ENCODE data around the gene EVI5L. TPM values are rescaled to one million over a fixed set of nuclear protein-coding genes. Genes with fewer than 3 reads are reported as not detected.

Gene EVI5L
- total and polyA plus RNA-seq, 4 experiments from 2014 or later = 1.1 to 14.1 (median 7.4) TPM

DNA sequence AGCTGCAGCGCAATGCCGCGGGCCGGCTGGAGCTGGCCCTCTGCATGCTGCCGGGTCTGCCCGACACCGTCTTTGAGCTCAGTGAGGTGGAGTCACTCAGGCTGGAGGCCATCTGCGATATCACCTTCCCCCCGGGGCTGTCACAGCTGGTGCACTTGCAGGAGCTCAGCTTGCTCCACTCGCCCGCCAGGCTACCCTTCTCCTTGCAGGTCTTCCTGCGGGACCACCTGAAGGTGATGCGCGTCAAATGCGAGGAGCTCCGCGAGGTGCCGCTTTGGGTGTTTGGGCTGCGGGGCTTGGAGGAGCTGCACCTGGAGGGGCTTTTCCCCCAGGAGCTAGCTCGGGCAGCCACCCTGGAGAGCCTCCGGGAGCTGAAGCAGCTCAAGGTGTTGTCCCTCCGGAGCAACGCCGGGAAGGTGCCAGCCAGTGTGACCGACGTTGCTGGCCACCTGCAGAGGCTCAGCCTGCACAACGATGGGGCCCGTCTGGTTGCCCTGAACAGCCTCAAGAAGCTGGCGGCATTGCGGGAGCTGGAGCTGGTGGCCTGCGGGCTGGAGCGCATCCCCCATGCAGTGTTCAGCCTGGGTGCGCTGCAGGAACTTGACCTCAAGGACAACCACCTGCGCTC lies 69.8 kb downstream of the EVI5L start:
- Mint-ChIP-seq H3K27ac (no peak overlapping the region), H3K9me3 (peaks cover 0 to 5% (median 1%) of the 10 kb centered on the region in 8 donors), H3K27me3 (peaks cover 5 to 6% of the 10 kb centered on the region in 2 donors), H3K4me1 (peaks cover 9 to 21% (median 15%) of the 10 kb centered on the region in 4 donors), H3K36me3 (peaks cover 0 to 11% of the 10 kb centered on the region in 2 donors), H3K4me3 (no peak overlapping the region)
- POLR2A ChIA-PET (ENCODE audit: partially characterized antibody) = interaction anchor here (0.5 to 1.8 kb wide), 3 partner anchors 13 to 44 kb away, joined by 3 to 5 read pairs (median 4); partner anchors contain the start of gene TIMM44
- H3K9me3 ChIP-seq (ENCODE audit: control insufficient read depth in 1 of 2, low read length in 2 of 2) = no peaks in the 10 kb centered on the region
- H3K27me3 ChIP-seq (ENCODE audit: insufficient read depth, low read length) = no peaks in the 10 kb centered on the region
- H3K4me1 ChIP-seq (ENCODE audit: insufficient read depth, low read length) = peaks cover 15% of the 10 kb centered on the region
- no peaks in the 10 kb centered on the region for H3K36me3 ChIP-seq (ENCODE audit: insufficient read depth, low read length)
- no peak for DNase-seq
- intact Hi-C loops (cut with micrococcal nuclease) = no loop called here
- H3K4me3 ChIP-seq (ENCODE audit: low read length in 2 of 2) = no peak overlapping the region
- H3K27ac ChIP-seq (ENCODE audit: low read depth, low read length) = no peak overlapping the region
- CTCF ChIA-PET (ENCODE audit: partially characterized antibody) = interaction anchor here (1.7 to 2.6 kb wide), 2 partner anchors 30 to 44 kb away, joined by 4 to 10 read pairs; partner anchors contain the start of gene TIMM44

DNA sequence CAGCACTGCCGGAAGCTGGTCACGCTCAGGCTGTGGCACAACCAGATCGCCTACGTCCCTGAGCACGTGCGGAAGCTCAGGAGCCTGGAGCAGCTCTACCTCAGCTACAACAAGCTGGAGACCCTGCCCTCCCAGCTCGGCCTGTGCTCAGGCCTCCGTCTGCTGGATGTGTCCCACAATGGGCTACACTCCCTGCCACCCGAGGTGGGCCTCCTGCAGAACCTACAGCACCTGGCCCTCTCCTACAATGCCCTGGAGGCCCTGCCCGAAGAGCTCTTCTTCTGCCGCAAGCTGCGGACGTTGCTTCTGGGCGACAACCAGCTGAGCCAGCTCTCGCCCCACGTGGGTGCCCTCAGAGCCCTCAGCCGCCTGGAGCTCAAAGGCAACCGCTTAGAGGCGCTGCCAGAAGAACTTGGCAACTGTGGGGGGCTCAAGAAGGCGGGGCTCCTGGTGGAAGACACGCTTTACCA lies 70.4 kb downstream of the EVI5L start:
- Mint-ChIP-seq H3K9me3 (peaks cover 0 to 5% (median 1%) of the 10 kb centered on the region in 8 donors), H3K27me3 (peaks cover 2 to 5% of the 10 kb centered on the region in 2 donors), H3K4me3 (no peak overlapping the region), H3K4me1 (peaks cover 12 to 27% (median 19%) of the 10 kb centered on the region in 4 donors), H3K27ac (no peak overlapping the region), H3K36me3 (peaks cover 0 to 14% of the 10 kb centered on the region in 2 donors)
- H3K9me3 ChIP-seq (ENCODE audit: control insufficient read depth in 1 of 2, low read length in 2 of 2) = no peaks in the 10 kb centered on the region
- H3K4me1 ChIP-seq (ENCODE audit: insufficient read depth, low read length) = peaks cover 21% of the 10 kb centered on the region
- H3K4me3 ChIP-seq (ENCODE audit: low read length in 2 of 2) = no peak overlapping the region
- ChIA-PET POLR2A (ENCODE audit: partially characterized antibody) (interaction anchor here (0.5 to 1.8 kb wide), 4 partner anchors 13 to 43 kb away, joined by 3 to 5 read pairs (median 4); partner anchors contain the start of gene TIMM44), CTCF (ENCODE audit: partially characterized antibody) (interaction anchor here (1.7 to 4.0 kb wide), 3 partner anchors 31 to 43 kb away, joined by 4 to 33 read pairs (median 10); partner anchors contain the start of gene TIMM44)
- no peaks in the 10 kb centered on the region for H3K36me3 ChIP-seq (ENCODE audit: insufficient read depth, low read length)
- no peak overlapping the region for H3K27ac ChIP-seq (ENCODE audit: low read depth, low read length)
- H3K27me3 ChIP-seq (ENCODE audit: insufficient read depth, low read length) = no peaks in the 10 kb centered on the region
- intact Hi-C loops (cut with micrococcal nuclease) = no loop called here
- no peak for DNase-seq

DNA sequence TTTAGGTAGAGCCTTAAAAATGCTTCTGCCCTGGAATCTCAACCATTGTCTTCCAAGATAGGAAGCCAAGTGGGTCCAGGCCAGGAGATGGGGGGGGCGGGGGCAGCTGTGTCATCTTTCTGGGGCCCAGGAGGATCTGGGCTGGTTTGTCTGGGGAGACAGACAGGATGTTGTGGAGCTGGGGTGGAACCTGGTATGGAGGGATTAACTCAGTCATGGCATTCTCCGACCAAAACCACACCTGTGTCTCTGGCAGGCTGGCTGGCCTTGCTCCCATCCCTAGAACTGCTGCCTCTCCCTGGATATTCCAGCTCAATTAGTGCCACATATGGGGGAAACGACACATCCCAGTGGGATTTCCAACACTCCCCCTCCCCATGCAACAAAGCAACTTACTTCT lies 70.9 kb downstream of the EVI5L start:
- ChIA-PET POLR2A (ENCODE audit: partially characterized antibody) (interaction anchor here (1.1 to 1.8 kb wide), 2 partner anchors 32 to 43 kb away, joined by 3 to 5 read pairs; partner anchors contain the start of gene TIMM44), CTCF (ENCODE audit: partially characterized antibody) (interaction anchor here (2.6 to 4.0 kb wide), 2 partner anchors 32 to 43 kb away, joined by 10 to 33 read pairs; partner anchors contain the start of gene TIMM44)
- Mint-ChIP-seq H3K4me1 (peaks cover 15 to 32% (median 22%) of the 10 kb centered on the region in 4 donors), H3K9me3 (peaks cover 0 to 5% (median 1%) of the 10 kb centered on the region in 8 donors), H3K27me3 (peaks cover 2 to 5% of the 10 kb centered on the region in 2 donors), H3K27ac (no peak overlapping the region), H3K36me3 (peaks cover 0 to 17% of the 10 kb centered on the region in 2 donors), H3K4me3 (no peak overlapping the region)
- no peak for DNase-seq
- Histone ChIP-seq H3K27ac (ENCODE audit: low read depth, low read length) (no peak overlapping the region), H3K4me1 (ENCODE audit: insufficient read depth, low read length) (peaks cover 24% of the 10 kb centered on the region), H3K9me3 (ENCODE audit: control insufficient read depth in 1 of 2, low read length in 2 of 2) (no peaks in the 10 kb centered on the region), H3K4me3 (ENCODE audit: low read length in 2 of 2) (no peak overlapping the region), H3K36me3 (ENCODE audit: insufficient read depth, low read length) (peaks cover under 1% of the 10 kb centered on the region), H3K27me3 (ENCODE audit: insufficient read depth, low read length) (no peaks in the 10 kb centered on the region)
- intact Hi-C loops (cut with micrococcal nuclease) = no loop called here

DNA sequence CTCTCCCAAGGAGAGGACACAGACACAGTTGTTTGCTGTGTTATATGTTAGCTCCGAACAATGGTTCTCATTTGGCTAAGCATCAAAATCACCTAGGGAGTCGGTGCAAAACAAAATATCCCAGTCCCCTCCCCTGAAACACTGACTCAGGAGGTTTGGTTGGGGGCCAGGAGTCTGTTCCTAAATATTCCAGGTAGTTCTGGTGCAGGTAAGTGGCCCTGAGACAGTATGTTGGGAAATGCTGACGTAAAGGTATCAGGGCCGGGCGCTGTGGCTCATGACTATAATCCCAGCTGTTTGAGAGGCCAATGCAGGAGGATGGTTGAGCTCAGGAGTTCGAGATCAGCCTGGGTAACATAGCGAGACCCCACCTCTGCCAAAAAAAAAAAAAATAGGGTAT lies 71.3 kb downstream of the EVI5L start:
- no peak overlapping the region for H3K4me3 ChIP-seq (ENCODE audit: low read length in 2 of 2)
- CTCF ChIA-PET (ENCODE audit: partially characterized antibody) = interaction anchor here (2.6 to 4.0 kb wide), 2 partner anchors 32 to 43 kb away, joined by 10 to 33 read pairs; partner anchors contain the start of gene TIMM44
- H3K4me3 Mint-ChIP-seq = no peak overlapping the region
- peaks cover 15 to 36% (median 24%) of the 10 kb centered on the region in 4 donors for H3K4me1 Mint-ChIP-seq
- H3K27me3 ChIP-seq (ENCODE audit: insufficient read depth, low read length) = no peaks in the 10 kb centered on the region
- peaks cover 5% of the 10 kb centered on the region for H3K36me3 ChIP-seq (ENCODE audit: insufficient read depth, low read length)
- POLR2A ChIA-PET (ENCODE audit: partially characterized antibody) = interaction anchor here (1.1 kb wide), 1 partner anchor 32 kb away, joined by 3 read pairs; no protein-coding TSS in a partner anchor
- H3K4me1 ChIP-seq (ENCODE audit: insufficient read depth, low read length) = peaks cover 27% of the 10 kb centered on the region
- DNase-seq = no peak
- H3K27me3 Mint-ChIP-seq = peaks cover 2 to 5% of the 10 kb centered on the region in 2 donors
- H3K9me3 Mint-ChIP-seq = peaks cover 0 to 5% (median 1%) of the 10 kb centered on the region in 8 donors
- no peak overlapping the region for H3K27ac ChIP-seq (ENCODE audit: low read depth, low read length)
- intact Hi-C loops (cut with micrococcal nuclease) = no loop called here
- no peaks in the 10 kb centered on the region for H3K9me3 ChIP-seq (ENCODE audit: control insufficient read depth in 1 of 2, low read length in 2 of 2)
- peaks cover 0 to 18% of the 10 kb centered on the region in 2 donors for H3K36me3 Mint-ChIP-seq
- no peak overlapping the region for H3K27ac Mint-ChIP-seq

DNA sequence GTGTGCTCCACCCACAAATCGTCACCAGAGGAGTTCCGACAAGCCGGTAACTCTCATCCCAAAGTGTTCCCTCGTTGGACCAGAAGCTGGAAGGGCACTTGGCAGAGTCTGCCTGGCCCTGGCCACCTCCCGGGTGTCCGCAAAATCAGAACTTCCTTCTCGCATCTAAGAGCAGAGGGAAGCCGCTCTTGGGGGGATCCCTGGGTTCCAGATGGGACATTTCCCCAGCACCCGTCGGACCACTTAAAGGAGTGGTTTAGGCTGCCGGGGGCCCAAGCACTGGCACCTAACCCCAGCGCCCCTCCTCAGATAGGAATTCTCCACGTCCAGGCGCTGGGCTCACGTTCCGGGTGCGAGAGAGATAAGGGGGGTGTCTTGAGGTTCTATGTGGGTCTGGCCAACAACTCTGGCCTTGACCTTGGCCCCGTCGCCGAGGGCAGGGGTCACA lies 72.8 kb downstream of the EVI5L start:
- Mint-ChIP-seq H3K4me1 (peaks cover 15 to 37% (median 26%) of the 10 kb centered on the region in 4 donors), H3K9me3 (peaks cover 0 to 5% (median 1%) of the 10 kb centered on the region in 8 donors), H3K27ac (peak overlapping the region; percentile 85 to 100 (median 97)), H3K36me3 (peaks cover 0 to 18% of the 10 kb centered on the region in 2 donors), H3K4me3 (peak overlapping the region; percentile 83 to 99 (median 90)), H3K27me3 (peaks cover 2 to 5% of the 10 kb centered on the region in 2 donors)
- peaks cover 5% of the 10 kb centered on the region for H3K36me3 ChIP-seq (ENCODE audit: insufficient read depth, low read length)
- peak overlapping the region; percentile 57 to 96 for H3K4me3 ChIP-seq (ENCODE audit: low read length in 2 of 2)
- POLR2A ChIA-PET (ENCODE audit: partially characterized antibody) = interaction anchor here (1.0 to 2.5 kb wide), 11 partner anchors 10 to 834 kb away, joined by 3 to 82 read pairs (median 5); partner anchors contain the start of genes ELAVL1, SNAPC2, TGFBR3L and TIMM44
- CTCF ChIA-PET (ENCODE audit: partially characterized antibody) = interaction anchor here (1.1 to 4.0 kb wide), 7 partner anchors 15 to 50 kb away, joined by 3 to 33 read pairs (median 8); partner anchors contain the start of genes SNAPC2 and TIMM44
- intact Hi-C loops (cut with micrococcal nuclease) = loop anchor here (1.0 kb wide), 4 partner anchors 17 to 73 kb away; partner anchors contain the start of genes EVI5L, SNAPC2 and TIMM44
- DNase-seq = no peak
- peak overlapping the region; percentile 83 for H3K27ac ChIP-seq (ENCODE audit: low read depth, low read length)
- no peaks in the 10 kb centered on the region for H3K27me3 ChIP-seq (ENCODE audit: insufficient read depth, low read length)
- H3K9me3 ChIP-seq (ENCODE audit: control insufficient read depth in 1 of 2, low read length in 2 of 2) = no peaks in the 10 kb centered on the region
- H3K4me1 ChIP-seq (ENCODE audit: insufficient read depth, low read length) = peaks cover 32% of the 10 kb centered on the region

DNA sequence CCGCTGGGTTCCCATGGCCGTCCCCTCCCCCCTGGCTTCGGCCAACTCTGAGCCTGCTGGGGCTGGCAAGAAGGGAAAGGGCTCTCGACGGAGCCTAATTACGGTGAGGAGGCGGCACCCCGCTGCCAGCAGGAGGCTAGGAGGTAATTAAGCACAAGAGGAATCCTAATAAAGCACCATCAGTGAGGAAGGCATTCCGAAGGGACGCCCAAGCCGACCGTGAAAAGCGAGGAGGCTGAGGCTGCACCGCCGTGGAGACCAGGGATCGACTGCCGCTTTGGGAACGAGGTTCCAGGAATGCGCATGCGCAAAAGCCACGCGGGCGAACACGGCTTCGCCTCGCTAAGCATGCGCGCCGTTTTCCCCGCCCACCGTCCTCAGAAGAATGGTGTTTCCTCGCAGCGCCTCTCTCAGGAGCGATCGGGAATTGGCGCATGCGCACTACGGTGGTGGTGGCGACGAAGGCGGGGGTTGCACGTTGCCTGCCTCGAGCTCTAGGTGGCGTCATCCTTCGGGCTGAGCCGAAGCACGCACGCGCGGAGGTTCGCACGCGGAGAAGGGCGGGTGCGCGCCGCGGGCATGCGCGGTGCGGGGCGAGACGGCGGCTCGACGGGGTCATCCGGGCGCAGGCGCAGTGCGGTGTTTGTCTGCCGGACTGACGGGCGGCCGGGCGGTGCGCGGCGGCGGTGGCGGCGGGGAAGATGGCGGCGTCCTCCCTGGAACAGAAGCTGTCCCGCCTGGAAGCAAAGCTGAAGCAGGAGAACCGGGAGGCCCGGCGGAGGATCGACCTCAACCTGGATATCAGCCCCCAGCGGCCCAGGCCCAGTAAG lies 73.4 kb downstream of the EVI5L start, which contains the start of gene MAP2K7:
Gene MAP2K7, plus strand, starts transcription at position 634 of the 830 bp plus-strand sequence. Its CDS starts 68 bp downstream, at position 702.
- Mint-ChIP-seq H3K4me3 (peak within 1 kb of the TSS; percentile 88 to 99 (median 90)), H3K27me3 (peaks cover 2 to 5% of the 10 kb centered on the region in 2 donors), H3K27ac (peak within 1 kb of the TSS; percentile 94 to 100 (median 97)), H3K36me3 (peaks cover 0 to 18% of the 10 kb centered on the region in 2 donors), H3K4me1 (peaks cover 15 to 37% (median 26%) of the 10 kb centered on the region in 4 donors), H3K9me3 (peaks cover 0 to 5% (median 1%) of the 10 kb centered on the region in 8 donors)
- H3K27ac ChIP-seq (ENCODE audit: low read depth, low read length) = peak within 1 kb of the TSS; percentile 83
- intact Hi-C loops (cut with micrococcal nuclease) = loop anchor here (1.0 kb wide), 4 partner anchors 17 to 73 kb away; partner anchors contain the start of genes EVI5L, SNAPC2 and TIMM44
- ChIA-PET CTCF (ENCODE audit: partially characterized antibody) (interaction anchor here (0.6 to 4.0 kb wide), 11 partner anchors 15 to 263 kb away, joined by 3 to 33 read pairs (median 3); partner anchors contain the start of genes SNAPC2 and TIMM44), POLR2A (ENCODE audit: partially characterized antibody) (interaction anchor here (1.0 to 2.5 kb wide), 13 partner anchors 10 to 834 kb away, joined by 3 to 82 read pairs (median 5); partner anchors contain the start of genes ELAVL1, SNAPC2, TGFBR3L and TIMM44)
- peaks cover 5% of the 10 kb centered on the region for H3K36me3 ChIP-seq (ENCODE audit: insufficient read depth, low read length)
- H3K4me1 ChIP-seq (ENCODE audit: insufficient read depth, low read length) = peaks cover 32% of the 10 kb centered on the region
- H3K9me3 ChIP-seq (ENCODE audit: control insufficient read depth in 1 of 2, low read length in 2 of 2) = no peaks in the 10 kb centered on the region
- peak; percentile 100 for DNase-seq
- peak within 1 kb of the TSS; percentile 61 to 96 for H3K4me3 ChIP-seq (ENCODE audit: low read length in 2 of 2)
- no peaks in the 10 kb centered on the region for H3K27me3 ChIP-seq (ENCODE audit: insufficient read depth, low read length)
